Nephron progenitor cell (in vitro differentiated cells): ENCODE measurements around the gene FITM2.
A peak's percentile ranks its signal among the peaks of the same experiment; 100 is the strongest.
"Not testable (repeated sequence)": the region's sequence is repeated elsewhere in the genome, so short reads cannot be mapped to it uniquely, and the experiment has no call there.

Source experiments
- DNase-seq: peaks from one replicate; pipeline ENCODE4 v3.0.0; 2021
- H3K27ac Mint-ChIP-seq: 2 replicates; pipeline ENCODE4 v1.8.0; 2021; ENCODE audit warnings: mild to moderate bottlenecking, moderate library complexity, mixed read lengths
- H3K27me3 Mint-ChIP-seq: 2 replicates; pipeline ENCODE4 v1.8.0; 2021; ENCODE audit warnings: mild to moderate bottlenecking, low read depth, mixed read lengths; ENCODE audit not compliant: poor library complexity
- H3K36me3 Mint-ChIP-seq: 2 replicates; pipeline ENCODE4 v1.8.0; 2021; ENCODE audit warnings: low read depth, mixed read lengths
- H3K4me1 Mint-ChIP-seq: 2 replicates; pipeline ENCODE4 v1.8.0; 2021; ENCODE audit warnings: mixed read lengths
- H3K4me3 Mint-ChIP-seq: 2 replicates; pipeline ENCODE4 v1.8.0; 2021; ENCODE audit warnings: mild to moderate bottlenecking, moderate library complexity, mixed read lengths
- H3K9me3 Mint-ChIP-seq: 2 replicates; pipeline ENCODE4 v1.8.0; 2021; ENCODE audit warnings: mild to moderate bottlenecking, moderate library complexity, mixed read lengths
- CTCF ChIP-seq: fragments of 200-600 bp; sonication (generic); IDR thresholded peaks from 2 replicates; pipeline ENCODE4 v1.5.0; 2021; ENCODE audit warnings: antibody characterized with exemption

FITM2 gene

GRCh38 chr20:44328428-44328827, 17.4 kb upstream of the FITM2 start:
- DNase-seq, result no peak

GRCh38 chr20:44327748-44328147, 16.7 kb upstream of the FITM2 start:
- not testable (repeated sequence) for H3K36me3 Mint-ChIP-seq, H3K4me3 Mint-ChIP-seq, H3K27ac Mint-ChIP-seq, DNase-seq, H3K9me3 Mint-ChIP-seq
- Mint-ChIP-seq H3K27me3 (peaks cover 14% of the 10 kb centered on the region), H3K4me1 (peaks cover 20% of the 10 kb centered on the region)

More at GRCh38 chr20:44328428-44328827, 17.4 kb upstream of the FITM2 start:
- H3K9me3 Mint-ChIP-seq, result no peaks in the 10 kb centered on the region
- no peak overlapping the region for H3K27ac Mint-ChIP-seq
- H3K4me1 Mint-ChIP-seq, result peaks cover 20% of the 10 kb centered on the region
- peaks cover 14% of the 10 kb centered on the region for H3K27me3 Mint-ChIP-seq
- H3K36me3 Mint-ChIP-seq, result no peaks in the 10 kb centered on the region
- no peak for TF ChIP-seq CTCF
- no peak overlapping the region for H3K4me3 Mint-ChIP-seq

- peaks cover 14% of the 10 kb centered on the region for H3K27me3 Mint-ChIP-seq
- H3K36me3 Mint-ChIP-seq, result no peaks in the 10 kb centered on the region
- no peak overlapping the region for H3K4me3 Mint-ChIP-seq
- no peak for TF ChIP-seq CTCF
- peaks cover 20% of the 10 kb centered on the region for H3K4me1 Mint-ChIP-seq
- H3K27ac Mint-ChIP-seq, result no peak overlapping the region
- peak; percentile 44 for DNase-seq
- H3K9me3 Mint-ChIP-seq, result no peaks in the 10 kb centered on the region
Observed at GRCh38 chr20:44326391-44327159, 15.6 kb upstream of the FITM2 start.

GRCh38 chr20:44324343-44324742, 13.3 kb upstream of the FITM2 start:
- Mint-ChIP-seq H3K4me3 (no peak overlapping the region), H3K27me3 (peaks cover 8% of the 10 kb centered on the region), H3K36me3 (no peaks in the 10 kb centered on the region), H3K9me3 (peaks cover 9% of the 10 kb centered on the region), H3K27ac (peak overlapping the region; percentile 73), H3K4me1 (peaks cover 12% of the 10 kb centered on the region)
- no peak for DNase-seq
- no peak for TF ChIP-seq CTCF

- Mint-ChIP-seq H3K36me3 (no peaks in the 10 kb centered on the region), H3K4me3 (no peak overlapping the region), H3K27ac (no peak overlapping the region), H3K9me3 (peaks cover 9% of the 10 kb centered on the region), H3K4me1 (peaks cover 7% of the 10 kb centered on the region), H3K27me3 (no peaks in the 10 kb centered on the region)
- no peak for DNase-seq
- no peak for TF ChIP-seq CTCF
Observed at GRCh38 chr20:44319839-44320422, 8.9 kb upstream of the FITM2 start.

GRCh38 chr20:44314870-44315269, 3.9 kb upstream of the FITM2 start:
- TF ChIP-seq CTCF, result no peak
- no peak for DNase-seq
- Mint-ChIP-seq H3K36me3 (no peaks in the 10 kb centered on the region), H3K9me3 (peaks cover 4% of the 10 kb centered on the region), H3K27me3 (peaks cover 21% of the 10 kb centered on the region), H3K4me3 (no peak overlapping the region), H3K4me1 (peaks cover 7% of the 10 kb centered on the region), H3K27ac (no peak overlapping the region)
